Smooth muscle cell of bladder (primary cell): ENCODE data around the gene ADAMTS4. TPM values are rescaled to one million over a fixed set of nuclear protein-coding genes. Genes with fewer than 3 reads are reported as not detected.

Source experiments
- total RNA-seq: library from RNA; depleted of rRNA; stranded (reverse); fragments of >200 nt; gene quantifications from 2 replicates; pipeline ENCODE4 v1.2.3, GENCODE V29; 2014

ADAMTS4 gene
- total RNA-seq = 2.3 and 4.0 TPM in 2 replicates

GRCh38 chr1:161198897-161199431 is at the start of gene ADAMTS4:
Gene ADAMTS4 (minus strand): TSS chr1:161199054. CDS start chr1:161198627, 427 bp downstream.

GRCh38 chr1:161238039-161238473 is 39.2 kb upstream of the ADAMTS4 start, which contains the start of gene NR1I3:
Gene NR1I3 (minus strand): TSS chr1:161238203. CDS start chr1:161236565, 1,638 bp downstream.

GRCh38 chr1:161225534-161226319 is 26.9 kb upstream of the ADAMTS4 start, which contains the start of gene TOMM40L:
Gene TOMM40L (plus strand): TSS chr1:161226060. CDS start chr1:161226490, 430 bp downstream.

GRCh38 chr1:161215076-161215475 is 16.2 kb upstream of the ADAMTS4 start, which contains the start of gene FCER1G:
Gene FCER1G (plus strand): TSS chr1:161215295. CDS start chr1:161215322, 27 bp downstream.

GRCh38 chr1:161201836-161202712 is 3.2 kb upstream of the ADAMTS4 start, which contains the start of gene NDUFS2:
Gene NDUFS2 (plus strand): TSS chr1:161202367. CDS start chr1:161202386, 19 bp downstream.

GRCh38 chr1:161177112-161177935 is 21.5 kb downstream of the ADAMTS4 start, which contains the start of gene B4GALT3:
Gene B4GALT3 (minus strand): TSS chr1:161177507. CDS start chr1:161176060, 1,447 bp downstream.

GRCh38 chr1:161165742-161166668 is 32.8 kb downstream of the ADAMTS4 start, which contains the start of gene PPOX:
Gene PPOX (plus strand): TSS chr1:161166426. CDS start chr1:161166848, 422 bp downstream.

GRCh38 chr1:161159087-161159912 is 39.6 kb downstream of the ADAMTS4 start, which contains the start of gene USP21:
Gene USP21 (plus strand): TSS chr1:161159500. CDS start chr1:161160641, 1,141 bp downstream.

GRCh38 chr1:161153682-161154337 is 45.0 kb downstream of the ADAMTS4 start, which contains the start of gene UFC1:
Gene UFC1 (plus strand): TSS chr1:161153978. CDS start chr1:161153998, 20 bp downstream.

Other genes starting within 250 kb of the ADAMTS4 start
- gene ITLN2, start 244.2 kb downstream of the ADAMTS4 start, total RNA-seq = not detected in 2 replicates
- gene F11R, start 177.9 kb downstream of the ADAMTS4 start, total RNA-seq = 9.2 and 20.9 TPM in 2 replicates
- 16.9 and 27.3 TPM in 2 replicates for gene TSTD1, start 160.1 kb downstream of the ADAMTS4 start, total RNA-seq
- gene USF1, start 153.1 kb downstream of the ADAMTS4 start, total RNA-seq = 88.4 and 102 TPM in 2 replicates
- gene ARHGAP30, start 129.2 kb downstream of the ADAMTS4 start, total RNA-seq = under 0.01 TPM in 1 of 2 replicates, not detected in the other
- 0.28 and 0.37 TPM in 2 replicates for gene NECTIN4, start 109.5 kb downstream of the ADAMTS4 start, total RNA-seq
- gene KLHDC9, start 100.7 kb downstream of the ADAMTS4 start, total RNA-seq = 1.2 and 1.8 TPM in 2 replicates
- 39.5 and 56.8 TPM in 2 replicates for gene PFDN2, start 81.0 kb downstream of the ADAMTS4 start, total RNA-seq
- 16.2 and 17.2 TPM in 2 replicates for gene NIT1, start 80.9 kb downstream of the ADAMTS4 start, total RNA-seq
- gene DEDD, start 66.4 kb downstream of the ADAMTS4 start, total RNA-seq = 16.9 and 24.5 TPM in 2 replicates
- 117 and 125 TPM in 2 replicates for gene UFC1, start 45.1 kb downstream of the ADAMTS4 start, total RNA-seq
- gene USP21, start 39.6 kb downstream of the ADAMTS4 start, total RNA-seq = 4.7 and 5.1 TPM in 2 replicates
- 8.1 and 10.4 TPM in 2 replicates for gene PPOX, start 32.6 kb downstream of the ADAMTS4 start, total RNA-seq
- gene B4GALT3, start 21.5 kb downstream of the ADAMTS4 start, total RNA-seq = 11.2 and 16.7 TPM in 2 replicates
- 157 and 173 TPM in 2 replicates for gene NDUFS2, start 3.3 kb upstream of the ADAMTS4 start, total RNA-seq
- gene FCER1G, start 16.2 kb upstream of the ADAMTS4 start, total RNA-seq = not detected in 2 replicates
- gene APOA2, start 24.6 kb upstream of the ADAMTS4 start, total RNA-seq = not detected in 2 replicates
- 6.5 and 8.3 TPM in 2 replicates for gene TOMM40L, start 27.0 kb upstream of the ADAMTS4 start, total RNA-seq
- not detected in 2 replicates for gene NR1I3, start 39.1 kb upstream of the ADAMTS4 start, total RNA-seq
- gene PCP4L1, start 59.7 kb upstream of the ADAMTS4 start, total RNA-seq = not detected in 2 replicates
- gene MPZ, start 110.9 kb upstream of the ADAMTS4 start, total RNA-seq = 0.55 and 0.71 TPM in 2 replicates
- 13.5 and 17.0 TPM in 2 replicates for gene SDHC, start 115.3 kb upstream of the ADAMTS4 start, total RNA-seq
- not detected in 2 replicates for gene CFAP126, start 168.8 kb upstream of the ADAMTS4 start, total RNA-seq